Prostate gland (tissue), 2 donors: ENCODE results near the gene FOXO1. TPM values are rescaled to one million over a fixed set of nuclear protein-coding genes. Genes with fewer than 3 reads are reported as not detected.

Source experiments
- DNase-seq: peaks from one replicate; pipeline ENCODE4 v3.0.0-alpha.2; 2019; ENCODE audit warnings: low spot score
- H3K27ac ChIP-seq, 2 donors: fragments of 200-600 bp; sonication (generic); 2 replicates each; pipeline ENCODE4 v1.5.1; 2017 to 2019
- H3K27me3 ChIP-seq: fragments of 200-600 bp; sonication (generic); replicated peaks from 2 replicates; pipeline ENCODE4 v1.5.1; 2019; ENCODE audit not compliant: insufficient read depth
- H3K36me3 ChIP-seq, 2 donors: fragments of 200-600 bp; sonication (generic); 1 replicate in 1 of 2; 2 replicates in 1 of 2; pipeline versions ENCODE4 v1.5.1 to v1.8.1; 2017 to 2019
- H3K4me1 ChIP-seq: fragments of 200-600 bp; sonication (generic); replicated peaks from 2 replicates; pipeline ENCODE4 v1.5.1; 2019
- H3K4me3 ChIP-seq, 2 donors: fragments of 200-600 bp; sonication (generic); 2 replicates each; pipeline ENCODE4 v1.5.1; 2017 to 2019
- H3K9me3 ChIP-seq: fragments of 200-600 bp; sonication (generic); 2 replicates; pipeline ENCODE4 v1.5.1; 2017
- CTCF ChIP-seq, 4 experiments: fragments of 200-600 bp in 2 of 4; fragments of 450-650 bp in 2 of 4; sonication (generic) in 2 of 4; IDR thresholded peaks; 1 replicate in 3 of 4; 2 replicates in 1 of 4; pipeline ENCODE4 v1.5.1; 2016 to 2019; ENCODE audit warnings: antibody characterized with exemption in 4 of 4, mild to moderate bottlenecking in 2 of 4, moderate library complexity in 2 of 4
- POLR2A ChIP-seq: fragments of 450-650 bp; IDR thresholded peaks from one replicate; pipeline ENCODE4 v1.6.1; 2016; ENCODE audit warnings: antibody characterized with exemption, mild to moderate bottlenecking
- POLR2AphosphoS5 ChIP-seq: sonication (generic); formaldehyde crosslinking; IDR thresholded peaks from one replicate; pipeline ENCODE4 v1.6.1; 2017; ENCODE audit warnings: antibody characterized with exemption
- WGBS: methylation state at CpG from one replicate; pipeline ENCODE4 v1.1.5; 2018; 5-methylcytosine and 5-hydroxymethylcytosine counted together
- intact Hi-C: fragments of 100-400 bp; cut with DNase I; formaldehyde crosslinking; loops from one replicate; pipeline ENCODE4 v1.14.2; 2022
- total RNA-seq, 2 donors: library from RNA; depleted of rRNA; stranded (reverse); fragments of >200 nt; gene quantifications; one replicate each; pipeline ENCODE4 v1.1.0, GENCODE V29; 2016

The FOXO1 gene
- total RNA-seq, 2 donors from 2014 or later, result 23.5 to 46.1 TPM

GRCh38 chr13:40595693-40596092, 70.7 kb downstream of the FOXO1 start:
- intact Hi-C loops, result no loop called here
- no peak for DNase-seq
- TF ChIP-seq CTCF (IDR thresholded peaks at IDR 0.05), result no peak
- TF ChIP-seq POLR2AphosphoS5, result no peak
- no peak for TF ChIP-seq POLR2A
- H3K9me3 ChIP-seq, result no peaks in the 10 kb centered on the region
- no peaks in the 10 kb centered on the region for H3K36me3 ChIP-seq
- H3K27me3 ChIP-seq, result no peaks in the 10 kb centered on the region
- H3K4me3 ChIP-seq, result no peak overlapping the region
- 46% methylated on average over 3 of the region's 3 CpGs for WGBS
- H3K27ac ChIP-seq, result no peak overlapping the region
- H3K4me1 ChIP-seq, result no peaks in the 10 kb centered on the region

GRCh38 chr13:40592035-40592434, 74.4 kb downstream of the FOXO1 start:
- no peak overlapping the region for H3K4me3 ChIP-seq
- H3K27me3 ChIP-seq, result no peaks in the 10 kb centered on the region
- WGBS, result 100% methylated on average over 1 of the region's 1 CpG
- no peaks in the 10 kb centered on the region for H3K36me3 ChIP-seq
- TF ChIP-seq POLR2AphosphoS5 (no peak), CTCF (IDR thresholded peaks at IDR 0.05) (no peak), POLR2A (no peak)
- intact Hi-C loops, result no loop called here
- DNase-seq, result no peak
- H3K9me3 ChIP-seq, result no peaks in the 10 kb centered on the region
- H3K27ac ChIP-seq, result no peak overlapping the region
- H3K4me1 ChIP-seq, result no peaks in the 10 kb centered on the region

GRCh38 chr13:40591091-40591490, 75.3 kb downstream of the FOXO1 start:
- DNase-seq, result no peak
- H3K27ac ChIP-seq, result no peak overlapping the region
- TF ChIP-seq POLR2A (no peak), POLR2AphosphoS5 (no peak), CTCF (IDR thresholded peaks at IDR 0.05) (no peak)
- no peaks in the 10 kb centered on the region for H3K27me3 ChIP-seq
- H3K4me1 ChIP-seq, result no peaks in the 10 kb centered on the region
- intact Hi-C loops, result no loop called here
- 56% methylated on average over 4 of the region's 4 CpGs for WGBS
- no peaks in the 10 kb centered on the region for H3K36me3 ChIP-seq
- no peaks in the 10 kb centered on the region for H3K9me3 ChIP-seq
- H3K4me3 ChIP-seq, result no peak overlapping the region

GRCh38 chr13:40590112-40590862, 76.2 kb downstream of the FOXO1 start:
- no peak overlapping the region for H3K4me3 ChIP-seq
- no peak overlapping the region for H3K27ac ChIP-seq
- intact Hi-C loops, result no loop called here
- 61% methylated on average over 8 of the region's 8 CpGs for WGBS
- no peaks in the 10 kb centered on the region for H3K27me3 ChIP-seq
- H3K4me1 ChIP-seq, result no peaks in the 10 kb centered on the region
- no peaks in the 10 kb centered on the region for H3K36me3 ChIP-seq
- H3K9me3 ChIP-seq, result no peaks in the 10 kb centered on the region
- DNase-seq, result no peak
- TF ChIP-seq POLR2A (no peak), CTCF (IDR thresholded peaks at IDR 0.05) (no peak), POLR2AphosphoS5 (no peak)
